PC-9 (cell line): ENCODE data around the gene RNF157.
"Not testable (repeated sequence)": the region's sequence is repeated elsewhere in the genome, so short reads cannot be mapped to it uniquely, and the experiment has no call there.

Experiments
- CTCF ChIP-seq: fragments of 200-600 bp; sonication (generic); conservative IDR thresholded peaks from 2 replicates; pipeline ENCODE4 v1.6.1; 2017; ENCODE audit warnings: mixed run types, antibody characterized with exemption, mild to moderate bottlenecking, moderate library complexity
- EZH2 ChIP-seq: fragments of 200-600 bp; sonication (generic); IDR thresholded peaks from 2 replicates; pipeline ENCODE4 v1.8.0; 2017; ENCODE audit warnings: antibody characterized with exemption, low read depth

DNA sequence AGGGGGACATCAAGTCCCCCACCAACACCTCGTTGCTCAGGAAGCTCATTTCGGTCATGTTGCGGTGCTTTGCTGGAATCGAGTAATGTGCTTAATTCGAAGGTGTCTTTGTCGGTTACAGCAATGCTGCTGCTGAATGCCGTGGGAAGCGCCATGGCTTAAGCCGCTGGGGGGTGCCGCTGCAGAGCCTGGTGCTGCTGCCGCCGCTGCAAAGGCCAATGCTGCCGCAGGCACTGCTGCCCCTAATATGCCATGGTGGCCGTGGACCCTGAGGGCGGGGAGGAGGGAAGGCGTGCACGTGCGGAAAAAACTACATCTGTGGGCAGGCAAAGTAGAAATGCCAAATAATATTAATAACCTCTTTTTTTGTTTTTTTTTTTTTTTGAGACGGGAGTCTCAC lies 13.5 kb downstream of the RNF157 start:
- not testable (repeated sequence) for TF ChIP-seq CTCF, EZH2
